ENCODE results near the gene ZNF22.
A peak's percentile ranks its signal among the peaks of the same experiment; 100 is the strongest.

Gene ZNF22

GRCh38 chr10:44974628-44975430 lies 25.9 kb upstream of the ZNF22 start:
- TF ChIP-seq CTCF (IDR thresholded peaks at IDR 0.05; ENCODE audit: low read depth, low read length), result peak; percentile 61
- no peak for DNase-seq (ENCODE audit: extremely low read depth, low read depth)

GRCh38 chr10:44975431-44976331 lies 25.0 kb upstream of the ZNF22 start:
- TF ChIP-seq CTCF (IDR thresholded peaks at IDR 0.05; ENCODE audit: low read depth, low read length), result no peak
- DNase-seq (ENCODE audit: extremely low read depth, low read depth), result no peak

GRCh38 chr10:44976352-44977198 lies 24.1 kb upstream of the ZNF22 start:
- no peak for DNase-seq (ENCODE audit: extremely low read depth, low read depth)
- TF ChIP-seq CTCF (IDR thresholded peaks at IDR 0.05; ENCODE audit: low read depth, low read length), result no peak

GRCh38 chr10:44977287-44978212 lies 23.2 kb upstream of the ZNF22 start:
- no peak for DNase-seq (ENCODE audit: extremely low read depth, low read depth)
- TF ChIP-seq CTCF (IDR thresholded peaks at IDR 0.05; ENCODE audit: low read depth, low read length), result no peak

GRCh38 chr10:44978213-44978569 lies 22.5 kb upstream of the ZNF22 start:
- DNase-seq (ENCODE audit: extremely low read depth, low read depth), result no peak
- TF ChIP-seq CTCF (IDR thresholded peaks at IDR 0.05; ENCODE audit: low read depth, low read length), result no peak

- TF ChIP-seq CTCF (IDR thresholded peaks at IDR 0.05; ENCODE audit: low read depth, low read length), result no peak
- DNase-seq (ENCODE audit: extremely low read depth, low read depth), result no peak
Observed at GRCh38 chr10:44978570-44979280, 22.0 kb upstream of the ZNF22 start, which contains the start of gene DEPP1. TSS of gene DEPP1 (minus strand) at chr10:44978809. CDS start at chr10:44978030, 779 bp downstream.
